B cell (primary cell): Measurements from ENCODE around the gene P4HA3. TPM values are rescaled to one million over a fixed set of nuclear protein-coding genes. Genes with fewer than 3 reads are reported as not detected.

Experiments used
- ATAC-seq: fragments of 200-7000 bp; cut with Tn5 transposase; one replicate; pipeline ENCODE4 v1.10.0; 2021; ENCODE audit warnings: low read depth, mild to moderate bottlenecking, moderate number of reproducible peaks, moderate library complexity
- CTCF ChIA-PET: fragments of 350-600 bp; sonication (Branson Sonifier 250); formaldehyde crosslinking; loops from one replicate; lab custom pipeline; 2021; ENCODE audit warnings: antibody characterized with exemption, inconsistent platforms; lab: Charles Lee
- POLR2A ChIA-PET: fragments of 350-600 bp; sonication (Branson Sonifier 250); formaldehyde crosslinking; loops from one replicate; lab custom pipeline; 2021; ENCODE audit warnings: antibody characterized with exemption; lab: Charles Lee
- DNase-seq: peaks from one replicate; pipeline ENCODE4 v3.0.0; 2013
- H2AFZ ChIP-seq: 2 replicates; pipeline ENCODE4 v1.6.1; 2012; ENCODE audit warnings: mild to moderate bottlenecking, low read depth, low read length; ENCODE audit not compliant: insufficient read depth, poor library complexity, severe bottlenecking
- H3K27ac ChIP-seq, 2 donors: 1 replicate in 1 of 2; 2 replicates in 1 of 2; pipeline ENCODE4 v1.5.1; 2012 to 2013; ENCODE audit warnings: low read length in 2 of 2, mild to moderate bottlenecking in 2 of 2, moderate library complexity in 1 of 2
- H3K27me3 ChIP-seq, 4 experiments: fragments of 200-600 bp in 1 of 4; sonication (generic) in 1 of 4; replicated peaks in 1 of 4; 1 replicate in 2 of 4; 2 replicates in 2 of 4; pipeline versions ENCODE4 v1.6.1 to v1.7.0; 2013 to 2016; ENCODE audit warnings: low read length in 3 of 4, mild to moderate bottlenecking in 2 of 4, mixed read lengths in 1 of 4, moderate library complexity in 1 of 4; ENCODE audit not compliant: insufficient read depth in 4 of 4, control insufficient read depth in 3 of 4; ENCODE audit errors: control extremely low read depth in 1 of 4
- H3K36me3 ChIP-seq, 2 experiments: replicated peaks in 1 of 2; 1 replicate in 1 of 2; 2 replicates in 1 of 2; pipeline versions ENCODE4 v1.6.1 to v1.7.1; 2013; ENCODE audit warnings: low read length in 1 of 2; ENCODE audit not compliant: insufficient read depth in 2 of 2, control insufficient read depth in 1 of 2; ENCODE audit errors: control extremely low read depth in 1 of 2, extremely low read depth in 1 of 2
- H3K4me1 ChIP-seq, 2 donors: fragments of 200-600 bp in 1 of 2; sonication (generic) in 1 of 2; 1 replicate in 1 of 2; 2 replicates in 1 of 2; pipeline versions ENCODE4 v1.5.1 to v1.6.1; 2013 to 2017; ENCODE audit warnings: low read length in 2 of 2; ENCODE audit not compliant: control insufficient read depth in 2 of 2, insufficient read depth in 2 of 2
- H3K4me2 ChIP-seq: replicated peaks from 2 replicates; pipeline ENCODE3; 2012; ENCODE audit warnings: mild to moderate bottlenecking, low read depth, low read length; ENCODE audit not compliant: poor library complexity, severe bottlenecking
- H3K4me3 ChIP-seq, 5 experiments: fragments of 200-600 bp in 1 of 5; sonication (generic) in 1 of 5; 1 replicate in 3 of 5; 2 replicates in 2 of 5; pipeline versions ENCODE4 v1.5.1 to v1.7.0; 2011 to 2016; ENCODE audit warnings: low read length in 4 of 5, mild to moderate bottlenecking in 4 of 5, low read depth in 2 of 5, control low read depth in 1 of 5, moderate library complexity in 1 of 5; ENCODE audit not compliant: insufficient read depth in 1 of 5; ENCODE audit errors: control extremely low read depth in 1 of 5, extremely low read depth in 1 of 5
- H3K79me2 ChIP-seq: fragments of 200-600 bp; sonication (generic); one replicate; pipeline ENCODE4 v1.6.0; 2016; ENCODE audit warnings: low read length; ENCODE audit not compliant: control insufficient read depth, insufficient read depth
- H3K9ac ChIP-seq: fragments of 200-600 bp; sonication (generic); 2 replicates; pipeline ENCODE4 v1.6.1; 2017; ENCODE audit warnings: mild to moderate bottlenecking, low read length, moderate library complexity
- H3K9me3 ChIP-seq, 3 donors: one replicate each; pipeline versions ENCODE4 v1.6.1 to v1.7.1; 2013; ENCODE audit warnings: low read length in 2 of 3; ENCODE audit not compliant: control insufficient read depth in 2 of 3, insufficient read depth in 1 of 3; ENCODE audit errors: control extremely low read depth in 1 of 3
- H4K20me1 ChIP-seq: 2 replicates; pipeline ENCODE4 v1.6.0; 2012; ENCODE audit warnings: mild to moderate bottlenecking, low read length; ENCODE audit not compliant: insufficient read depth, control insufficient read depth, poor library complexity, severe bottlenecking
- H3K27ac Mint-ChIP-seq: one replicate; pipeline ENCODE4 v1.8.0; 2021; ENCODE audit warnings: mixed read lengths
- H3K27me3 Mint-ChIP-seq: one replicate; pipeline ENCODE4 v1.8.0; 2021; ENCODE audit warnings: mixed read lengths
- H3K4me1 Mint-ChIP-seq: one replicate; pipeline ENCODE4 v1.8.0; 2021; ENCODE audit warnings: mixed read lengths
- H3K4me3 Mint-ChIP-seq: one replicate; pipeline ENCODE4 v1.8.0; 2021; ENCODE audit warnings: mixed read lengths
- H3K9me3 Mint-ChIP-seq: one replicate; pipeline ENCODE4 v1.8.0; 2022; ENCODE audit warnings: mixed read lengths; ENCODE audit not compliant: insufficient read depth
- EZH2 ChIP-seq: IDR thresholded peaks from 2 replicates; pipeline ENCODE4 v1.6.1; 2012; ENCODE audit warnings: borderline replicate concordance, low read depth, mild to moderate bottlenecking, moderate library complexity, low read length; ENCODE audit not compliant: insufficient read depth, poor library complexity, severe bottlenecking
- WGBS: methylation state at CpG from one replicate; pipeline ENCODE4 v1.1.5; 2013; ENCODE audit warnings: missing lambda C conversion rate; ENCODE audit not compliant: insufficient coverage; 5-methylcytosine and 5-hydroxymethylcytosine counted together
- intact Hi-C: fragments of 100-400 bp; cut with micrococcal nuclease; formaldehyde crosslinking; loops from one replicate; pipeline ENCODE4 v1.10.0; 2022
- polyA plus RNA-seq: library from polyadenylated mRNA; depleted of rRNA; stranded (reverse); fragments of >200 nt; gene quantifications from 2 replicates; pipeline ENCODE4 v1.2.3, GENCODE V29; 2012
- total RNA-seq, 2 donors: library from RNA; stranded (reverse); fragments of 120-200 nt in 1 of 2; gene quantifications; 1 replicate in 1 of 2; 2 replicates in 1 of 2; pipeline versions ENCODE4 v1.2.3 to v1.2.4, GENCODE V29; 2013 to 2022
- TF ChIP-seq, protein P1 (sequence below): fragments of 200-600 bp; IDR thresholded peaks from one replicate; pipeline ENCODE4 v1.8.0; 2022; ENCODE audit warnings: antibody characterized with exemption, mild to moderate bottlenecking

P4HA3 gene
- total and polyA plus RNA-seq, 2 donors (not counting 1 experiment from before 2014, with no cell fraction given), result not detected

DNA sequence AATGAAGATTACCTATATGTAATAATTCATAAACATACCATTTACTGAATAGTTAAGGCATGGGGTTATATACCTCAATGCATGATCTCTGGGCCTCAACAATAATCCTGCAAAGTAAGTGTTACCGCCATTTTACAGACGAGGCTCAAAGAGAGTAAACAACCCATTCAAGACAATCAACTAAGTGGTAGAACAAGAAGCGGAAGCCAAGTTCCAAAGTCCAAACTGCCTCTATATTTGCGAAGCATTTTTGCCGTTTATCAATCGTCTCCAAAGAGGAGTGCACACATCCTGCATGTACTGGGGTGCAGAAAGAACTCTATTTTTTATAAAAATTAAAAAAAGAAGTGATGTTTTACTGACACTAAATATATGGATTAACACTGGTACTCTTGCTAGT, 27.5 kb upstream of the P4HA3 start:
- TF ChIP-seq, protein P1, sequence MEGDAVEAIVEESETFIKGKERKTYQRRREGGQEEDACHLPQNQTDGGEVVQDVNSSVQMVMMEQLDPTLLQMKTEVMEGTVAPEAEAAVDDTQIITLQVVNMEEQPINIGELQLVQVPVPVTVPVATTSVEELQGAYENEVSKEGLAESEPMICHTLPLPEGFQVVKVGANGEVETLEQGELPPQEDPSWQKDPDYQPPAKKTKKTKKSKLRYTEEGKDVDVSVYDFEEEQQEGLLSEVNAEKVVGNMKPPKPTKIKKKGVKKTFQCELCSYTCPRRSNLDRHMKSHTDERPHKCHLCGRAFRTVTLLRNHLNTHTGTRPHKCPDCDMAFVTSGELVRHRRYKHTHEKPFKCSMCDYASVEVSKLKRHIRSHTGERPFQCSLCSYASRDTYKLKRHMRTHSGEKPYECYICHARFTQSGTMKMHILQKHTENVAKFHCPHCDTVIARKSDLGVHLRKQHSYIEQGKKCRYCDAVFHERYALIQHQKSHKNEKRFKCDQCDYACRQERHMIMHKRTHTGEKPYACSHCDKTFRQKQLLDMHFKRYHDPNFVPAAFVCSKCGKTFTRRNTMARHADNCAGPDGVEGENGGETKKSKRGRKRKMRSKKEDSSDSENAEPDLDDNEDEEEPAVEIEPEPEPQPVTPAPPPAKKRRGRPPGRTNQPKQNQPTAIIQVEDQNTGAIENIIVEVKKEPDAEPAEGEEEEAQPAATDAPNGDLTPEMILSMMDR, result no peak
- TF ChIP-seq EZH2, result no peak
- Histone ChIP-seq H3K4me2 (no peak overlapping the region), H3K9ac (no peak overlapping the region), H2AFZ (no peak overlapping the region), H3K79me2 (no peaks in the 10 kb centered on the region), H4K20me1 (no peaks in the 10 kb centered on the region), H3K4me1 (no peaks in the 10 kb centered on the region), H3K27ac (no peak overlapping the region), H3K36me3 (peaks cover 0 to 25% of the 10 kb centered on the region in 2 experiments), H3K27me3 (no peaks in the 10 kb centered on the region), H3K9me3 (no peaks in the 10 kb centered on the region), H3K4me3 (no peak overlapping the region)
- Mint-ChIP-seq H3K9me3 (no peaks in the 10 kb centered on the region), H3K4me1 (no peaks in the 10 kb centered on the region), H3K27me3 (no peaks in the 10 kb centered on the region), H3K27ac (no peak overlapping the region), H3K4me3 (no peak overlapping the region)
- whole genome bisulfite sequencing, result 80% methylated on average over 3 of the region's 6 CpGs
- DNase-seq (no peak), ATAC-seq (no peak)
- ChIA-PET CTCF (interaction anchor here (1.6 kb wide), 1 partner anchor 12 kb away, joined by 3 read pairs; no protein-coding TSS in a partner anchor), POLR2A (no interaction called here)
- intact Hi-C loops, result no loop called here

DNA sequence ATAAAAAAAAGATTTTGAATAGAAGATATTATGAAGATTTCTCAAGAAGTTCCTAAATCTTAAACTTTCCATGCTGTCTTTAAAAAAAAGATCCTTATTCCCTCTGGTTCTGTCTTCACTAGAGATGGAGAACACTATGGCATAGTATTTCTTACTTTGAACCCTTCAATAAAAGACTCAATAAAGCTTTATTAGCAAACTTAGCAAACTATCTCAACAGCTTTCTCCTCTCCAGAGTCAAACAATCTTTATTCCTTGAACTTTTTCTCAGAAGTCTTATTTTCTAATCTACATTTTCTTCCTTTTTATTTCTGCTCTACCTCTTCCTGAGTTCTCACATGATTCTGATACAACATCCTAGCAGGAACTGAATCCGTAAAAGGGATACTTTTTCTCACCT, 21.8 kb upstream of the P4HA3 start:
- no CpG with 5 or more reads among the region's 1 CpG for WGBS
- H4K20me1 ChIP-seq, result no peaks in the 10 kb centered on the region
- no peak for ATAC-seq
- no peak overlapping the region for H3K27ac ChIP-seq
- no peak overlapping the region for H3K9ac ChIP-seq
- no peaks in the 10 kb centered on the region for H3K27me3 ChIP-seq
- H3K27ac Mint-ChIP-seq, result no peak overlapping the region
- no peak for DNase-seq
- no peak overlapping the region for H2AFZ ChIP-seq
- H3K27me3 Mint-ChIP-seq, result no peaks in the 10 kb centered on the region
- POLR2A ChIA-PET, result no interaction called here
- no peak for TF ChIP-seq EZH2
- TF ChIP-seq, protein P1, result no peak
- no peaks in the 10 kb centered on the region for H3K4me1 Mint-ChIP-seq
- intact Hi-C loops, result no loop called here
- no peaks in the 10 kb centered on the region for H3K4me1 ChIP-seq
- H3K4me3 Mint-ChIP-seq, result no peak overlapping the region
- no peaks in the 10 kb centered on the region for H3K9me3 ChIP-seq
- H3K36me3 ChIP-seq, result peaks cover 0 to 7% of the 10 kb centered on the region in 2 experiments
- no peaks in the 10 kb centered on the region for H3K9me3 Mint-ChIP-seq
- no peak overlapping the region for H3K4me2 ChIP-seq
- no peak overlapping the region for H3K4me3 ChIP-seq
- H3K79me2 ChIP-seq, result no peaks in the 10 kb centered on the region
- CTCF ChIA-PET, result no interaction called here
